ENCODE measurements around the gene TBC1D19.
"Not testable (repeated sequence)": the region's sequence is repeated elsewhere in the genome, so short reads cannot be mapped to it uniquely, and the experiment has no call there.

DNA sequence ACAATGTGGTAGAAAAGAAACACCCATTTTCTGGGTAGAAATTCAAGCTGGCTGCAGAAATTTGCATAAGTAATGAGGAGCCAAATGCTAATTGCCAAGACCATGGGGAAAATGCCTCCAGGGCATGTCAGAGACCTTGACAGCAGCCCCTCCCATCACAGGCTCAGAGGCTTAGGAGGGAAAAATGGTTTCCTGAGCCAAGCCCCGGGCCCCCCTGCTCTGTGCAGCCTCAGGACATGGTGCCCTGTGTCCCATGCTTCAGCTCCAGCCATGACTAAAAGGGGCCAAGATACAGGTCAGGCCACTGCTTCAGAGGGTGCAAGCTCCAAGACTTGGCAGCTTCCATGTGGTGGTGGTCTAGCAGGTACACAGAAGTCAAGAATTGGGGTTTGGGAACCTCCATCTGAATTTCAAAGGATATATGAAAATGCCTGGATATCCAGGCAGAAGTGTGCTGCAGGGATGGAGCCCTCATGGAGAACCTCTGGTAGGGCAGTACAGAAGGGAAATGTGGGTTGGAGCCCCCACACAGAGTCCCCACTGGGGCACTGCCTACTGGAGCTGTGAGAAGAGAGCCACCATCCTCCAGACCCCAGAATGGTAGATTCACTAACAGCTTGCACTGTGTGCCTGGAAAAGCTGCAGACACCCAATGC, 95.3 kb downstream of the TBC1D19 start:
- TF ChIP-seq, protein P1, sequence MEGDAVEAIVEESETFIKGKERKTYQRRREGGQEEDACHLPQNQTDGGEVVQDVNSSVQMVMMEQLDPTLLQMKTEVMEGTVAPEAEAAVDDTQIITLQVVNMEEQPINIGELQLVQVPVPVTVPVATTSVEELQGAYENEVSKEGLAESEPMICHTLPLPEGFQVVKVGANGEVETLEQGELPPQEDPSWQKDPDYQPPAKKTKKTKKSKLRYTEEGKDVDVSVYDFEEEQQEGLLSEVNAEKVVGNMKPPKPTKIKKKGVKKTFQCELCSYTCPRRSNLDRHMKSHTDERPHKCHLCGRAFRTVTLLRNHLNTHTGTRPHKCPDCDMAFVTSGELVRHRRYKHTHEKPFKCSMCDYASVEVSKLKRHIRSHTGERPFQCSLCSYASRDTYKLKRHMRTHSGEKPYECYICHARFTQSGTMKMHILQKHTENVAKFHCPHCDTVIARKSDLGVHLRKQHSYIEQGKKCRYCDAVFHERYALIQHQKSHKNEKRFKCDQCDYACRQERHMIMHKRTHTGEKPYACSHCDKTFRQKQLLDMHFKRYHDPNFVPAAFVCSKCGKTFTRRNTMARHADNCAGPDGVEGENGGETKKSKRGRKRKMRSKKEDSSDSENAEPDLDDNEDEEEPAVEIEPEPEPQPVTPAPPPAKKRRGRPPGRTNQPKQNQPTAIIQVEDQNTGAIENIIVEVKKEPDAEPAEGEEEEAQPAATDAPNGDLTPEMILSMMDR (IDR thresholded peaks at IDR 0.05; ENCODE audit: low read depth, low read length) = not testable (repeated sequence)
- not testable (repeated sequence) for TF ChIP-seq POLR2A (IDR thresholded peaks at IDR 0.05; ENCODE audit: extremely low read depth, insufficient read length); MYC (IDR thresholded peaks at IDR 0.05; ENCODE audit: low read depth, low read length); MAX (IDR thresholded peaks at IDR 0.05; ENCODE audit: low read depth, low read length)
